C4-2B (cell line): ENCODE results near the gene PID1.

Source experiments
- H3K27ac ChIP-seq: fragments of 450-650 bp; 2 replicates; pipeline ENCODE4 v1.5.1; 2017
- CTCF ChIP-seq: fragments of 450-650 bp; conservative IDR thresholded peaks from 2 replicates; pipeline ENCODE4 v1.5.1; 2017; ENCODE audit warnings: mild to moderate bottlenecking
- ZFX ChIP-seq: fragments of 450-650 bp; IDR thresholded peaks from 2 replicates; pipeline ENCODE4 v1.6.1; 2017

PID1 gene

GRCh38 chr2:229297247-229297646, 26.2 kb upstream of the PID1 start:
- TF ChIP-seq CTCF = no peak
- TF ChIP-seq ZFX = no peak
- no peak overlapping the region for H3K27ac ChIP-seq

GRCh38 chr2:229296536-229296935, 25.4 kb upstream of the PID1 start:
- TF ChIP-seq ZFX (no peak), CTCF (no peak)
- H3K27ac ChIP-seq = no peak overlapping the region

GRCh38 chr2:229296016-229296415, 24.9 kb upstream of the PID1 start:
- H3K27ac ChIP-seq = no peak overlapping the region
- no peak for TF ChIP-seq CTCF
- no peak for TF ChIP-seq ZFX

- TF ChIP-seq CTCF (no peak), ZFX (no peak)
Measured at GRCh38 chr2:229287823-229288222, 16.7 kb upstream of the PID1 start.

GRCh38 chr2:229282758-229283546, 11.9 kb upstream of the PID1 start:
- TF ChIP-seq ZFX = no peak
- no peak for TF ChIP-seq CTCF
- H3K27ac ChIP-seq = no peak overlapping the region

More at GRCh38 chr2:229287823-229288222, 16.7 kb upstream of the PID1 start:
- no peak overlapping the region for H3K27ac ChIP-seq

GRCh38 chr2:229279516-229279915, 8.4 kb upstream of the PID1 start:
- TF ChIP-seq CTCF (no peak), ZFX (no peak)
- H3K27ac ChIP-seq = no peak overlapping the region

- TF ChIP-seq ZFX = no peak
- TF ChIP-seq CTCF = no peak
- H3K27ac ChIP-seq = no peak overlapping the region
Measured at GRCh38 chr2:229275506-229275905, 4.4 kb upstream of the PID1 start.
